Panc1 (cell line): ENCODE results near the gene PNMA6F.

ENCODE experiments used
- CTCF ChIP-seq: fragments of 450-650 bp; IDR thresholded peaks from 2 replicates; pipeline ENCODE4 v1.5.1; 2017; ENCODE audit warnings: mild to moderate bottlenecking
- POLR2AphosphoS5 ChIP-seq: IDR thresholded peaks from 2 replicates; pipeline ENCODE4 v1.6.1; 2012; ENCODE audit warnings: mild to moderate bottlenecking, low read depth, low read length, moderate library complexity
- REST ChIP-seq, 2 experiments: IDR thresholded peaks; 2 replicates each; pipeline ENCODE4 v1.6.1; 2011 to 2012; ENCODE audit warnings: low read depth in 2 of 2, control low read depth in 1 of 2, low read length in 1 of 2, mild to moderate bottlenecking in 1 of 2, moderate library complexity in 1 of 2; ENCODE audit not compliant: insufficient read depth in 1 of 2
- SIN3A ChIP-seq: IDR thresholded peaks from 2 replicates; pipeline ENCODE4 v1.6.1; 2012; ENCODE audit warnings: low read depth, mild to moderate bottlenecking, low read length, moderate library complexity, borderline replicate concordance; ENCODE audit not compliant: insufficient read depth

GRCh38 chrX:153304988-153305736, 16.4 kb downstream of the PNMA6F start:
- TF ChIP-seq CTCF (no peak), REST (IDR thresholded peaks at IDR 0.05; ENCODE audit: insufficient read depth in 1 of 2, low read depth in 2 of 2, low read length in 1 of 2) (no peak), SIN3A (no peak), POLR2AphosphoS5 (no peak)
